HG03095 (cell line): Measurements from ENCODE around the gene UPB1.

Source experiments
- ATAC-seq: cut with Tn5 transposase; IDR thresholded peaks from one replicate; pipeline ENCODE4 v1.9.1; 2021; ENCODE audit warnings: moderate library complexity; ENCODE audit not compliant: unreplicated experiment

UPB1 gene

DNA sequence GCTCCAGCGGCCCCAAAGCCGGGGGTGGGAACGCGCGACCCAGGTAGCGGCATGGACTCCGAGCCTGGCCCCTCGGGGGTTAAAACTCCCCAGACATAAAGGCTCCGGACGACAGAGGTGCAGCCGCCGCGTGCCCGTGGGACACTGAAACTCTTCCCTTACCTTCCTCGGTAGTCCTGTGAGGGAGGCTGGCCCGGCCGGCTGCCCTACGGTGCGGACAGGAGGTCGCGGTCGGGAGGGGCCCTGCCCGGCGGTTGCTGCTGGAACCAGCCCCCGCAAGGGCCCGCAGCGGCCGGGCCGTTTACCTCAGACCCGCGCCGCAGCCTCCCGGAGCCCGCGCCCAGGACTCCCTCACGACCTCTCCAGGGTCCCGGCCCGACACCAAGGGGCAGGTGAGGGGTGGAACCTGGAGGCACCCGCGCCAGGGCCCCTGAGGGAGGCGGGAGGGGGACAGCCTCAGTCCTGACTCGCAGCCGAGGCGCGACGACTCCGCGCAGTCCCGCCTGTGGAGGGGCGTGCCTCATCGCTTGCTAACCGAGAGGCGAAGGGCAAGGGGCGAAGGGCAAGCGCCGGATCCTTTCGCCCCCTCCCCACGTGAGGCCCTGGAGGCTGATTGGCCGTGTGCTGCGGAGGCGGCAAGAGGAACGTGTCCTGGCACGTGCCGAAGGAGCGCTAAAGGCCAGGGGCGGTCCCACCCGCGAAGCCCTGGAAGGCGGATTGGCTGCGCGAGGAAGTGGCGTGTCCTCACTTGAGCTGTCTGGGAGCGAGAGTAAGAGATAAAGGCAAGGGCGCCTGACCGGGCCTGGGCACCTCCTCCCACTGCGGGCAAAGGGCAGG lies at the start of gene UPB1:
Gene UPB1 (plus strand): TSS at position 805 of the 837 bp plus-strand sequence. CDS start 72 bp downstream, outside the sequence.
- no peak for ATAC-seq

DNA sequence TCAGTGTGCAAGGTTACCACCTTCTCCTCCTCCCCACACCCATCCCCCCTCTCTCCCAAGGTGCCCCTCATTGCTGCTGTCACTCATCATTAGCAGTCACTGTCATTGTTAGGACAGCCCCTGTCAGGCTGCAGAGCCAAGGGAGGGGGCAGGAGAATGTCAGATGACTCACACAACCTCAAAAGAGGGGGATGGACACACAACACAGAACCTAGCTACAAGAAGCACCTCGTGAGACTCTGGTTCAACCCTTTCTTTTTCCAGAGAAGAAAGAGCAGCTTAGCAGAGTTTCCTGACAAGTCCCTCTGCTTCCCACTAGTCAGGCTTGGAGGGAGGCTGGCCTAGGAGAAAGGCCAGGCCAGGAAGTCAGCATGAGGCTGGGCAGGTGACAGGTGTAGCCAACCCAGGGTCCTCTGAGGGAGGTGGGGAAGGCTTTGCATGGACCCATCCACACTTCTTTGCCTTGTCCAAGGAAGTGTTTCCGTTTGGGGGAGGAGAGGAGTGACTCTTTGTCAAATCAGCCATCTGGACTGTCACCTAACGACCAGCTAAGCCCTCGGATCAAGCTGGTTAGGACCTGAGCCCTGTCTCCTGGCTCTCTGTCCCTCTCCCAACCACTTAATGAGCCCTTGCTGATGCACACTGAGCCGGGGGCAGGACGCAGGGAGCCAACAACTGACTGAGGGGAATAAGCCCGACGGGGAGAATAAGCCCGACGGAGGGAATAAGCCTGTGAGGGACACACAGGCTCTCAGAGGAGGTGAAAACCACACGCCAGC lies 49.5 kb upstream of the UPB1 start:
- no peak for ATAC-seq

DNA sequence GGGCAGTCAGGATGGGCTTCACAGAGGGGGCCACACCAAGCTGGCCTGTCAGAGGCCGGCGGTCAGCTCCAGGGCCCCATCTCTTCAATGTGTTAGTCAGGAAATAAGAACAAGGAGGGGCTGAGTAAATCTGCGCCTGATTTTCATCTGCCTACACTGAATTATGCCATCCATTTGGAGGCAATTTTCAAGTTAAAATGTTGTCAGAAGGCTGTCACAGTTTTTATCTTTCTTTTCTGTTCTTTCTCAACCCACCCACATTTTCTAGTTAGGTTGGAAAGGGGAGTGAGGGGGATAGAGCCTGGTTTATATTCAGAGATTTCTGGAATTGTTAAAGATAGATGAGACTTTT lies 48.9 kb upstream of the UPB1 start:
- ATAC-seq = no peak

DNA sequence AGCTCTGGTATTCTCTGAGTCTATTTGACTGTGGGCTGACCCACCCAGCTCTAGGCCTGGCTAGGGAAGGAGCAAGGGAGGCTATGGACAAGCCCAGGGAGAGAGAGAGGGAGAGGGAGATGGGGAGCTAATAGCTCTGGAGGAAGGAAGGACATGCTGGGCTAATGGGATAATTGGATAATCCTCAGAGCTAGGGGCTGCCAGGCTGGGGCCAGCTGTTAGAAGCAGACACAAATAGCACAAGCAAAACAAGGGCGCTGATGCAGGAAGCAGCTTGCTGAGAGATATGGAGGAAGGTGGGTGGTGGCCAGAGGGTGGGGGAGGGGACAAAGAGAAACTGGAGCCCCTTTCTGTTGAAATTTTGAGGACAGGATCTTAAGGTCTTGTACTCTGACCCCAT lies 44.5 kb upstream of the UPB1 start:
- no peak for ATAC-seq

DNA sequence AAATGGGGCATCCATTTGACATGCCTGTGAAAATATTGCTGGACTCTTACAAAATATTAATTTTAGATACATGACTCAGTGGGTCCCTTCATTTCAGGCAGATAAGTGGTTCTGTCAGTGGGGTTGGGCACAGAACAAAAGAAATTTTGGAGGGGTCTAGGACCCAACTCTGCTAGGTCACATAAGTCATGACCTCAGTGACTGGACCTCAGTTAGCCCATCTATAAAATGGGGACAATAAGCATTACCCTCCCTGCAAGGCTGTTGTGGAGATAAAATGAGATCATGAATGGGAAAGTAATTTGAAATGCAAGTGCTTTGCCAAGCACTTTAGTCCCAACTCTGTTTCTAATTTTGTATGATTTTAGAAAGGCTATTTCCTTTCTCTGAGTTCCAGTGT lies 44.0 kb upstream of the UPB1 start:
- no peak for ATAC-seq

DNA sequence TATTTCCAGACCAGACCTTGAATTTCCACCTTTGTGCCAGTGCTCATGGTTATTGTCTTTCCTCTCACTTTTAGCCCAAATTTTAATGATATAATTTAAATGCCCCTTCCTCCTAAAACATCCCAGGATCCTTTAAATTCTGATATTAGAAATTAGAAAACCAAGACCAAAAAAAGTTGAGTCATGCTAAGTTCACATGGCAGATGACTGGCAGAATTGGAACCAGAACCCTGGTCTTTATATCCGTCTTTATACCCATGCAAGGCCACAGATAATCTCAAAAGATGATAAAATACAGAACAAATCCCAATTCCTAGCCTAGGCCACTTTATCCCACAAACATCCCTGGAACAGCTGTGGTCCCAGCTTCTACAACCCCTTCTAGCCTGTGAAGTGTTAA lies 41.3 kb upstream of the UPB1 start:
- ATAC-seq = no peak

DNA sequence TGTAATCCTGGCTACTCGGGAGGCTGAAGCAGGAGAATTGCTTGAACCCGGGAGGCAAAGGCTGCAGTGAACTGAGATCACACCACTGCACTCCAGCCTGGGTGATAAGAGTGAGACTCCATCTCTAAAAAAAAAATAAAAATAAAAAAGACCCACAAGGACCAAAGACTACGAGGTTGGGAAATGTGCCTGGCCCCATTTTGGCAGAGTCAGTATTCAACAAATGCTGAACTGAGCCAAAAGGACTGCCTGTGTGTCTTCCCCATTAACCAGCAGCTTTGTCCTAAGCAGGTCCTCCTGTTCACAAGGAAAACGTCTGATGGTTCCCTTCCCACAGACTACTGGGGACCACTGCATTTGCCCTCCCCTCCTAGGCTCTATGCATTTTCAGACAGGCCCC lies 40.1 kb upstream of the UPB1 start:
- ATAC-seq = no peak

DNA sequence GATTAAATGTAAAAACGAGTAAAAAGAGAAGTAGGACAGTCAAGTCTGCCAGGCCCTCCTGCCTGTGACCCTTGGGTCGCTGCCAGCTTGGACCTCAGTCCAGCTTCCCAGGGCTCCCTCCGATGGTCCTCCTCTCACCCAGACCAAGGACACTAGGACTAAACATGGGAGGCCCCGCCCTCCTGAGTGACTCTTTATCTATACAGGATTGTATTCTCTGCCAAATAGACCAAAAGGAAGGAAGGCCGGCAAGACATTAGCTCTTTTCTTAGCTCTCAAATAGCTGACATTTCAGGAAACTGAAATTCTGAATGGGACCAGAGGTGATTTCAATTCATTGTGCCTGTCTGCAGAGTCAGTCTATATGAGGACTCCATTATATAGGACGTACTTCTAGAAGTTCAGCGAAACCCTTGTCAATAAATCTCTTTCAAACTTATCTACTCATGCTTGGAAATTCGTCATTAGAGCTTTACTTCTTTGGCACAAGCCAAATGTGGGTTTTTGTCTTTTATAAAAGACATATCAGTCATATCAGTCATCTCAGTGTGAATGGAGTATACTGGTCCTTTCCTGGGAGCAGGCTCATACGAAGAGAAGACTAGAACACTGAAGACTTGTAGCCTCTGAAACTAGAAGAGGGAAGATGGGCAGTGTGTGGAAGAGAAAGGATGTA lies 39.2 kb upstream of the UPB1 start:
- ATAC-seq = no peak

DNA sequence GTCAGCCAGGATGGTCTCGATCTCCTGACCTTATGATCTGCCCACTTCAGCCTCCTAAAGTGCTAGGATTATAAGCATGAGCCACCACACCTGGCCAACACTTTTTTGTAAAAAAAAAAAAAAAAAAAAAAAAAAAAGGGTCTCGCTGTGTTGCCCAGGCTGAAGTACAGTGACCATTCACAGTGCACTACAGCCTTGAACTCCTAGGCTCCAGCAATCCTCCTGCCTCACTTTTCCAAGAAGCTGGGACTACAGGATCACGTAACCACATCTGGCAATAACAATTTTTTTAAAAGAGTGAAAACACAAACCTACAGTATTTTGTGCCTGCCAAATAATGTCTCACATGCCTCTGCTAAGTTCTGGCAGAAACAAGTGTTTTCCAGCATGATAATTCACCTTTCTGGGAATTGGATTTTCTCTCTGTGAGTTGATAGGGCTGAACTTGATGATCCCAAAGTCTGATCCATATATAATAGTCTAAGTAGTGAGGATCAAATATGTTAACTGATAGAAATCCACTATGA lies 37.2 kb upstream of the UPB1 start:
- no peak for ATAC-seq

DNA sequence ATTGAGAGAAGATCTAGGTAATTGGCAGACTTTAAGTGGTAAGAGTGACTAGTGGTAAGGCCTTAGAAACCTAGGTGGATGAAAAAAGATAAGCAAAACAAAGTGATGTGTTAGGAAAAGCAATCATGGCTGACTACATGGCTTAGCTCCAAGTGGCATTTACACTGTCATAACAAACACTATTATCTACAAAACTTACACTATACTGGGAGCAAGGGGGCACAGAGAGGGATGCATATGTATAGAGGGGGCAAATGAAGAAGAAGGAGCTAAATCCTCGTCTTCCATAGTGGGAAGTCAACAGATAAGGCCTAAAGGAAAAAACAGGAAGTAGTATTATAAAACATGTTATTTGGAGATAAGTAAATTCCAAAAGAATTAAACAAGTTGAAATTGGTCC lies 35.2 kb upstream of the UPB1 start:
- ATAC-seq = no peak

DNA sequence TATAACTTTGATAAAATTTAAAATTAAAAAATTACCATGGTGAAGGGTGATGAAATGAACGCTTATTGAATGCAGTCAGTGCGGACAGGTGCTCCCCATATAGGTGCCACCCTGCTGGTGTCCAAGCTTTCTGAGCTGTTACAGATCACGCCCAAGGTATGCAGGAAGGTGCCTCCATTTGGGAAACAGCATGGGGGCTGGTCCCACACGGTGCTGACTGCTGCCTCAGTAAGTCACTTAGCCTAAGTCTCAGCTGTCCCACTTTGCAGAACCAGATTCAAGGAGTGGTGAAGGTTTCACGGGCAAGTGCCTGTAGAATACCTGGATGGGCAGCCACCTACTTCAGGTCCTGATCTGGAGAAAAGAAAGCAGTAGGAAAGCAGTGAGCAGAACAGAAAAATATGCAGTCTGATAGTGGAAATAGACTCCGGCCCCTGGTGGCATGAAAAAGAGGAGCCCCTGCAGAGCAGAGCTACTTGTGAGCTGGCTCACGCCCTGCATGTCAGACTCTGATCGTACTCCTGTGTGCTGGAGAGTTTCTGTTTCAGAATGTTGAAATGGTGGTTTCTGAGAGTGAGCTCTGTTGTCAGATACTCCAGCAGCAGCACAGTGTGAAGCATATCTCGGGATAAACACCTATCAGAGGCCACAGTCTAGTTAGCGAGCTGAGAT lies 34.6 kb upstream of the UPB1 start:
- ATAC-seq = no peak

DNA sequence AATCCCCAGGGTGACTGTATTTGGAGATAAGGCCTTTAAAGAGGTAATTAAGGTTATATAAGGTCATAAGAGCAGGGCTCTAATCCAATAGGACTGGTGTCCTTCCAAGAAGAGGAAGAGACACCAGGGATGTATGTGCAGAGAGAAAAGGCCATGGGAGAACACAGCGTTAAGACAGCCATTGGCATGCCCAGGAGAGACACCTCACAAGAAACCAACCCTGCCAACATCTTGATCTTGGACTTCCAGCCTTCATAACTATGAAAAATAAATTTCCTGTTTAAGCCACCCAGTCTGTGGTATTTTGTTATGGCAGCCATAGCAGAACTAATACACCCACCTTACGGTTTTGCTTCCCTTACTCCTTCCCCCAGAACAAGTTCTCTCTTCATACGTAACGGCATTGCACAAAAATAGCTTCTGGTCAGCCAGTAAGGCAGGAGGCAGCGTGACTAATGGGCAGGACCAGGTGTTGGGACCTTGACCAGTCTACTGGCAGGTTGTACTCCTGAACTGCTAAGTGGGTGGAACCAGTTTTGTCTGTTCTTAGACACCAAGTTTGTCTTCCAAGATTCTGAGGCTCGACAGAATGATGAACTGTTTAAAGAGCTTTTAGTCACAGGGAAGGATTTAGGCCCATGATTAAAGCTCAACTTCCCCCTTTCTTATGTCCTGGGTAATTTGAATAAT lies 31.9 kb upstream of the UPB1 start:
- ATAC-seq = no peak

DNA sequence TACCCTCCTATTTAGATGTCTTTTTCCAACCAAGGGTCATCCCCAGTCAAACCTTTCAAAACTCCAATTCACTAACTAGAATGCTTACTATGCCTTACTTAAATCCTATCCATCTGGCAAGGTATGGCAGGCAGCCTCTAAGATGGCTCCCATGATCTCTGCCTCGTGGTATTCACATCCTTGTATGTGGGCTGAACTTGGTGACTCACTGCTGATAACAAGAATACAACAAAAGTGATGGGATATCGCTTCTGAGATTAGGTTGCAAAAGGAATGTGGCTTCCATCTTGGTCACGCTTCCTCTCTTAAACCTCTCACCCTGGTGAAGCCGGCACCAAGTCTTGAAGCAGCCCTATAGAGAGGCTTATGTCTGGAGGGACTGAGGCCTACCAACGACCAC lies 29.6 kb upstream of the UPB1 start:
- ATAC-seq = no peak

DNA sequence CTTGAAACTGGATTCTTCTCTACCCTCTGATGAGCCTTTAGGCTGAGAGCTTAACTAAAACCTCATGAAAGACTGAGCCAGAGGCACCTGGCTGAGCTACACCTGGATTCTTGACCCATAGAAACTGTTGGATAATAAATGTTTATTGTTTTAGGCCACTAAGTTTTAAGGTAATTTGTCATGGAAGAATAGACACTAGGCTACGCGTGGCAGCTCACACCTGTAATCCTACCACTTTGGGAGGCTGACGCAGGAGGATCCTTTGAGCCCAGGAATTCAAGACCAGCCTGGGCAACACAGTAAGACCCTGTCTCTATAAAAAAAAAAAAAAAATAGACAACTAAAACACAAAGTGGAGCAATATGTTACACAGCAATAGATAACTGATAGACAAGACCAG lies 29.2 kb upstream of the UPB1 start:
- ATAC-seq = no peak

DNA sequence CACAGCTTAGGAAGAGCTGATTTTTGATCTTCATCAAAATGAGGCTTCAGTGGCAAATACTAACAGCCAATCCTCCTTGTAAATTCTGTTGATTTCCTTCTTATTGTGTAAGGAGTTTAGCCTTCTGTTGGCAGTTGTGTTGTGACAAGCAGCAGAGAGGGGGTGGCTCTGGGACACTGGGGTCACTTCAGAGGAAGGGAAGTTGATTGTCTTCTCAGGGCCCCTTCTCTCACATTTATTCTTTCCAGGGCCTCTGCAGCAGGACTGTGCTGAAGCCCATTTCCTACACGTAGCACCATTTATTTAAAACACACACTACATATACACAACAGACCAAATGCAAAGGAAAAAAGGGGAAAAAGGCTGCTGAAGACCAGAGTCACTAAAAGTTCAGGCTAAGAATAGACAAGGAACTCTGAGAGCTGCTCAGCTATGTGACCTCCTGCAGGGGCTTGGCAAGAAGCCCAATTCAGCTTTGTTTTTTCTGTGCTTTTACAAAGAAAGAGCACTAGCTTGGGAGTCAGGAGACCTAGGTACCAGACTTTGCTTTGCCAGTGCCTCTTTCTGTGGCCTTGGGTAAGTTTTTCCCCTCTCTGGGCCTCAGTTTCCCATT lies 28.3 kb upstream of the UPB1 start:
- no peak for ATAC-seq

DNA sequence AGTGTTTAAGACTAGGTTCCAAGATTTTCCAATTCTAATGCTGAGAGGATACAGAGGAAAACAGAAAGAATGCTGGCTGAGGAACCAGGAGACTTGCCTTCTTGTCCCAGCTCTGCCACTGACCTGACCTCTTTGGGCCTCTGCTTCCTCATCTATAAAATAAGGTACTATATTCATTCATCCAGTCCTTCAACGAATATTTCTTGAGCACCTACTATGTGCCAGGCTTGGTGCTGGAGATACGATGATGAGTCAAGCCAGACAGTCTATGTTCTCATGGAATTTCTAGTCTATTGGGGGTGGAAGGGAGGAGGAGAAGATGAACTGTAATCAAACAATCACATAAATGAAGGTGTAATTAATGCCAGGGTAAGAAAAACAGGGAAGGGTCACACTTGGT lies 27.8 kb upstream of the UPB1 start:
- no peak for ATAC-seq

DNA sequence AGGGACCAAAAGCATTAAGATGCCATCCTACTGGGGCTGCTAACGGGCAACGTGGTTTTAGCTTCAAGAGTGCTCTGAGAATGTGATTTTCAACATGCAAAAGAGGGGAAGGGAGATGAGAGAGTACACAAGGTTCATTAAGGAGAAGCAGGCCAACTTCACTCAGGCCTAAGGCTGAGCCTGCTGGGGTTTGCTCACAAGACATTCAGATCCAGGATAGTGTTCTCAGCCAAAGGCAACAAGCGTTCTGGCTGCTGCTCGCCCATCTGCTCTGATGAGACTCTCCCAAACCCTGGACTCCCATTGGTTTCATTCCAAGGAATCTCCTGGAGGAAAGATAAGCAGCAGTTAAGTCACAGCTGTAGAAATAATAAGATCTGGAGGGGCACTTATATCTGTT lies 23.6 kb upstream of the UPB1 start:
- no peak for ATAC-seq

DNA sequence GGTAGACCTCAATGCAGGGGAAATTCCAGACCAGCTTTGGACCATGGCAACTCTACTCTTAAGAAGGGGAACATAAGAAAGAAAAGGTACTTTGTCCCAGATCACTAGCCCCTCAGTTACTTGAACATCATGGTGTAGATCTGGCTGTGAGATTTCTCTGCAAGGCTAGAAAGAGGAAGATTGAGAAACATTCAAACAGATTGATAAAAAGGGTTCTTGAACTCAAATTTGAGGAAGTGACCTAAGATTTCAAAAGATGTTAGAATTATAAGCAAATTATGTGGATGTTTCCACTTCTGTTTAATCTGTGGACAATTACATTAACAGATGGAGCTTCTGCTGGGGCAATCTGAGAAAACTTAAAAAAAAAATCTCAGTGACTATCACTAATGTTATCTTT lies 21.8 kb upstream of the UPB1 start:
- no peak for ATAC-seq

DNA sequence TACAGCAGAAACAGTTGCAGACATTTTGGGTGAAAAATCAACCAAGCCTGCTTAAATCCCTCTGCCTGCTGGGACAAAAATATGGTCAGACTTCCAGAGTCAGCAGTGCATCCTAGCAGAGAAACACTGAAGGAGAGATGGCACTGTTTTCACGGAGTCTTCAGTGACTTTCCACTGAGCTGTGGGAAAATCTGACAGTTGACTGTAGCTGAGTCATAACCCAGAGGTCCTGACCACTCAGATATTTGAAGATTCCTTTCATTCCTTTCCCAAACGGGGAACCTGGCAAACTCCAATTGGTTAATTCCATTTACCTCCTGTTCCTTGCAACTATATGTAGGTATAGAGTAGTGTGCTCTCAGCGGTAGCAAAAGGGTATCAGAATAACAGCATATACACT lies 20.9 kb upstream of the UPB1 start:
- no peak for ATAC-seq

DNA sequence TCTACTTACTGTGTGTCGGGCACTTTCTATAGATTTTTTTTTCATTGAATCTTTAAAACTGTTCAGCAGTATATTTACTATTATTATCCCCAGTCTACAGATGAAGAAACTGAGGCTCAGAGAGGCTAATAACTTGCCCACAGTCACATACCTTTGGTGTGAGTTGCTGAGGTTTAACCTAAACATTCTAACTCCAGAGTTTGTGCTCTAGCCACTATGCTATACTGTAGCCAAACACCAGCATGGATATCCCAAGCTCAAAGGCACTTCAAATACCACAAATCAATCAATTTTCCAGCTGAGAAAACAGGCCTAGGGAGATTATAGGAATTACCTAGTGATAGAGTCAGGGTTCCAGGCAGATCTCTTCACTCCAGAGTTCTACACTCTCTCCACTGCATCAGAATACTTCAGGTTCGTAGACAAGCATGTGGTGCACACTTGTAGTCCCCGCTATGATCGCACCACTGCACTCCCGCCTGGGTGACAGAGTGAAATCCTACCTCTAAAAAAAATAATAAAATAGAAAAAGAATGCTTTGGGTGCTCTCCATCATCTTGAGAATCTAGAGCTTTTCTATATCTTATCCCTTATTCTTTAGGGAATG lies 20.4 kb upstream of the UPB1 start:
- no peak for ATAC-seq
